ENCODE data around the gene DPYD. TPM values are rescaled to one million over a fixed set of nuclear protein-coding genes. Genes with fewer than 3 reads are reported as not detected.

The DPYD gene
- total and polyA plus RNA-seq, 7 donors, result 6.0 to 56.1 (median 40.2) TPM

DNA sequence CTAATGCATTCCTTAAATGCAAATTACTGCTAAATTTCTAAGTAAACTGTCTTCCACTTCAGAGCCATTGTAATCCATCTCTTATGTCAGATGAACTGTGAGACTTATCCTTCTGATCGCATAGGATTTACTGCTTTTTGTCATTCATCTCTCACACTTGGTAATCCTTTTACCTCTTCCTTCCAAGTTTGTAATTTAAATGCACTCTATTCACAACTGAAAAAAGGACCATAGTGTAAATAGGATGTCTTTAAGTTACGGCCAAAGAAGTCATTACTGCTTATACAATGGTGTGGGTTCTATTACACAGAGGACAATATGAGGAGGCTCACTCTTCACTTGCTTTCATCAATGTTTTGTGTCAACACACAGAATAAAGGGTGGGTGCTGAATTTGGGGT, 806.0 kb downstream of the DPYD start:
- TF ChIP-seq EP300 (IDR thresholded peaks at IDR 0.05) (no peak), POLR2A (IDR thresholded peaks at IDR 0.05) (no peak), POLR2AphosphoS5 (IDR thresholded peaks at IDR 0.05) (no peak)
- TF ChIP-seq, protein P1, sequence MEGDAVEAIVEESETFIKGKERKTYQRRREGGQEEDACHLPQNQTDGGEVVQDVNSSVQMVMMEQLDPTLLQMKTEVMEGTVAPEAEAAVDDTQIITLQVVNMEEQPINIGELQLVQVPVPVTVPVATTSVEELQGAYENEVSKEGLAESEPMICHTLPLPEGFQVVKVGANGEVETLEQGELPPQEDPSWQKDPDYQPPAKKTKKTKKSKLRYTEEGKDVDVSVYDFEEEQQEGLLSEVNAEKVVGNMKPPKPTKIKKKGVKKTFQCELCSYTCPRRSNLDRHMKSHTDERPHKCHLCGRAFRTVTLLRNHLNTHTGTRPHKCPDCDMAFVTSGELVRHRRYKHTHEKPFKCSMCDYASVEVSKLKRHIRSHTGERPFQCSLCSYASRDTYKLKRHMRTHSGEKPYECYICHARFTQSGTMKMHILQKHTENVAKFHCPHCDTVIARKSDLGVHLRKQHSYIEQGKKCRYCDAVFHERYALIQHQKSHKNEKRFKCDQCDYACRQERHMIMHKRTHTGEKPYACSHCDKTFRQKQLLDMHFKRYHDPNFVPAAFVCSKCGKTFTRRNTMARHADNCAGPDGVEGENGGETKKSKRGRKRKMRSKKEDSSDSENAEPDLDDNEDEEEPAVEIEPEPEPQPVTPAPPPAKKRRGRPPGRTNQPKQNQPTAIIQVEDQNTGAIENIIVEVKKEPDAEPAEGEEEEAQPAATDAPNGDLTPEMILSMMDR (IDR thresholded peaks at IDR 0.05), result no peak

DNA sequence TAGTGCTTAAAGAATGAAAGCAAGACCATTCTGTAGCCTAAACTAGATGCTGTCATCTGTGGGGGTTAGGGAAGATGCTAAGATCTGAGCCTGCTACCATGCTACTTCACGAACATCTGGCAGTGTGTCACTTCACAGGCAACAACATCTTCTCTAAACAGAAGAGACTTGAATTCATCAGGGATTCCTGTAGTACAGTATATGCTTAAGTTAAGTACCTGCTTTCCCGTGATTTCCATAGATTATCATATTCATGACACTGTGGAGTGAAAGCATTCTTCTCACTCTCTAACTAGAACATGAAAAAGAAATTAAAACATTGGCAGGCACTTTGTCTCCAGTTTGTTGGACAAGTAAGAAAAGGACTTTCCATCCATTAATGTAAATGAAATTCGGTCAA, 808.4 kb downstream of the DPYD start:
- no peak overlapping the region for H3K27ac ChIP-seq
- TF ChIP-seq POLR2A (IDR thresholded peaks at IDR 0.05) (no peak), POLR2AphosphoS5 (IDR thresholded peaks at IDR 0.05) (no peak), EP300 (IDR thresholded peaks at IDR 0.05) (no peak)
- TF ChIP-seq, protein P1 (IDR thresholded peaks at IDR 0.05), result no peak
- 85 to 88% methylated on average over 3 of the region's 3 CpGs for WGBS, 2 donors
- no peaks in the 10 kb centered on the region for H3K9me3 ChIP-seq
- no peak overlapping the region for H3K4me3 ChIP-seq
- no peak for DNase-seq
- intact Hi-C loops (cut with DNase I), result no loop called here
- H3K4me1 ChIP-seq, result no peaks in the 10 kb centered on the region
- no peaks in the 10 kb centered on the region for H3K36me3 ChIP-seq
- no peaks in the 10 kb centered on the region for H3K27me3 ChIP-seq

More for the DNA sequence above, 806.0 kb downstream of the DPYD start:
- no peak overlapping the region for H3K27ac ChIP-seq
- H3K27me3 ChIP-seq, result no peaks in the 10 kb centered on the region
- intact Hi-C loops (cut with DNase I), result no loop called here
- no peak overlapping the region for H3K4me3 ChIP-seq
- 93 to 94% methylated on average over 2 of the region's 2 CpGs for WGBS, 2 donors
- H3K36me3 ChIP-seq, result no peaks in the 10 kb centered on the region
- no peaks in the 10 kb centered on the region for H3K4me1 ChIP-seq
- no peak for DNase-seq
- H3K9me3 ChIP-seq, result no peaks in the 10 kb centered on the region

DNA sequence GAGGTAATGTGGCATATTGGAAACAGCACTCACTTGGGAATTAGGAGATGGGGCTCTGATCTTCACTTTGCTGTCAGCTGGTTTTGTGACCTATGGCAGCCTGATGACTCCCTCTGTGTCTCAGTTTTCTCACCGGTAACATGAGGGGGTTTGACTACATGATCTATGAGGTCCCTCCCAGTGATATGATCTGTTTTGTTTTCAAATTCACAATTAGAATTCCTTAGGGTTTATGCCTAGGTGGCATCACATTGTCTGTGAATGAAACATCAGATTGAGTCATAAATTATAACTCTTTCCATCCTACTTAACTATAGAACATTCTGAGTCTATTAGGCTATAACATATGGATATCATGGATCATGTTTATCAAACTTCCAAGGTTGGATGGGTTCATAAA, 812.7 kb downstream of the DPYD start:
- TF ChIP-seq POLR2AphosphoS5 (IDR thresholded peaks at IDR 0.05), result no peak
- TF ChIP-seq, protein P1 (IDR thresholded peaks at IDR 0.05), result no peak
- TF ChIP-seq POLR2A (IDR thresholded peaks at IDR 0.05), result no peak
- TF ChIP-seq EP300 (IDR thresholded peaks at IDR 0.05), result no peak
- no peaks in the 10 kb centered on the region for H3K27me3 ChIP-seq
- intact Hi-C loops (cut with DNase I), result no loop called here
- WGBS, 2 donors, result 92 to 94% methylated on average over 1 of the region's 1 CpG
- H3K9me3 ChIP-seq, result no peaks in the 10 kb centered on the region
- H3K4me3 ChIP-seq, result no peak overlapping the region
- H3K4me1 ChIP-seq, result no peaks in the 10 kb centered on the region
- no peak overlapping the region for H3K27ac ChIP-seq
- no peaks in the 10 kb centered on the region for H3K36me3 ChIP-seq
- DNase-seq, result no peak

DNA sequence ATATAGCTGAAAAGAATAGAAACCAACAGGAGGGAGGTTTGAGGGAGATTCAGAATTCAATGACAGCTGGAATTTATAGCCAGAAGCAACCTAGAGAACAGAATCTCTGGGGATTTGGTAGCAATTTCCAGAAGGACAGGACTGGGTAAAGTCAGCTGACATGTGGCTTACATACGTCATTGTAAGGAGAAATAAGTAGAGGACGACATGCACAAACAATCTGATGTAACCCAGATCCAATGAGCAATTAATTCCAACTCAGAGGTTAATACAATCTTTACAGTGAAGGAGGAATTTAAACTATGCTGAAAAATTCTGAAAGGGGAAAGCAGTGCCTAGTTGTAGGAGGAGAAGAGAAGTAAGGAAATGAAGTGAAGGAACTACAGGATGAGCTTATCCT, 815.3 kb downstream of the DPYD start:
- TF ChIP-seq, protein P1 (IDR thresholded peaks at IDR 0.05), result no peak
- TF ChIP-seq POLR2AphosphoS5 (IDR thresholded peaks at IDR 0.05) (no peak), EP300 (IDR thresholded peaks at IDR 0.05) (no peak), POLR2A (IDR thresholded peaks at IDR 0.05) (no peak)
- no peaks in the 10 kb centered on the region for H3K27me3 ChIP-seq
- no peak for DNase-seq
- no peaks in the 10 kb centered on the region for H3K36me3 ChIP-seq
- H3K4me3 ChIP-seq, result no peak overlapping the region
- intact Hi-C loops (cut with DNase I), result no loop called here
- 78 to 90% methylated on average over 2 of the region's 2 CpGs for WGBS, 2 donors
- no peak overlapping the region for H3K27ac ChIP-seq
- H3K4me1 ChIP-seq, result no peaks in the 10 kb centered on the region
- no peaks in the 10 kb centered on the region for H3K9me3 ChIP-seq

DNA sequence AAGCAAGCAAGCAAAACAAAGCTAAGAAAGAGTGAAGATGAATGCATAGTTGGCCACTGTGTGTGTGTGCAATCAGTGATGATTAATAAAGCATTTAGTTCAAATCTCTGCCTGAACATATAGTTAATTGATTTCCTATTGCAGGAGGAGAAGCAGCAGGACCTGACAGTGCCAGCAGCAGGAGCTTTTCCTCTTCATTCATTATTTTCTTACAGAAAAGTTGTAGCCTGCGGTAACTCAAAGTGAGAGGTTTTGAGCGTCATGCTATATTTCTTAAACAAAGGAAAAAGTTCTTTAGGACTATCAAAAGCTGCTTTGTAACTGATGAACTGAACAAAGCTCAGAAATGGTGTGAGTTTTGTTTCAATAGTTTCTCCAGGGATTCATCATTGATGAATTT, 819.3 kb downstream of the DPYD start:
- H3K27me3 ChIP-seq, result no peaks in the 10 kb centered on the region
- WGBS, 2 donors, result 94 to 96% methylated on average over 2 of the region's 2 CpGs
- H3K4me1 ChIP-seq, result no peaks in the 10 kb centered on the region

More for the DNA sequence above, 819.3 kb downstream of the DPYD start:
- Histone ChIP-seq H3K4me3 (no peak overlapping the region), H3K9me3 (no peaks in the 10 kb centered on the region), H3K36me3 (peaks cover 0 to 10% (median 2%) of the 10 kb centered on the region in 4 donors), H3K27ac (no peak overlapping the region)
- no peak for TF ChIP-seq POLR2AphosphoS5 (IDR thresholded peaks at IDR 0.05)
- no peak for TF ChIP-seq POLR2A (IDR thresholded peaks at IDR 0.05)
- TF ChIP-seq, protein P1 (IDR thresholded peaks at IDR 0.05), result no peak
- no peak for DNase-seq
- intact Hi-C loops (cut with DNase I), result no loop called here

Data from sigmoid colon (tissue), 7 donors.